ENCODE results near the gene RLF.
A peak's percentile ranks its signal among the peaks of the same experiment; 100 is the strongest.

Gene RLF

GRCh38 chr1:40161125-40161887, at the start of gene RLF:
Gene RLF (plus strand): TSS chr1:40161387. CDS start chr1:40161400, 13 bp downstream.
- peak; percentile 93 to 99 for DNase-seq

- no peak for DNase-seq
Observed at GRCh38 chr1:40114400-40114799, 46.8 kb upstream of the RLF start.

- DNase-seq = no peak
Observed at GRCh38 chr1:40120128-40120527, 41.1 kb upstream of the RLF start.

- no peak for DNase-seq
Observed at GRCh38 chr1:40122855-40123254, 38.3 kb upstream of the RLF start.

GRCh38 chr1:40130892-40131291, 30.3 kb upstream of the RLF start:
- no peak for DNase-seq

GRCh38 chr1:40132383-40133311, 28.5 kb upstream of the RLF start:
- DNase-seq = no peak

- no peak for DNase-seq
Observed at GRCh38 chr1:40133312-40133665, 27.9 kb upstream of the RLF start.

- DNase-seq = peak in 1 of 2 experiments; percentile 16
Observed at GRCh38 chr1:40133839-40134238, 27.3 kb upstream of the RLF start.

- DNase-seq = no peak
Observed at GRCh38 chr1:40140211-40140973, 20.8 kb upstream of the RLF start.

- no peak for DNase-seq
Observed at GRCh38 chr1:40141878-40142535, 19.2 kb upstream of the RLF start.

- DNase-seq = peak; percentile 79 to 95
Observed at GRCh38 chr1:40143891-40144575, 17.2 kb upstream of the RLF start.

GRCh38 chr1:40151457-40152079, 9.6 kb upstream of the RLF start:
- DNase-seq = no peak

GRCh38 chr1:40153073-40153770, 8.0 kb upstream of the RLF start:
- peak; percentile 27 to 68 for DNase-seq

GRCh38 chr1:40155135-40155534, 6.1 kb upstream of the RLF start:
- DNase-seq = no peak

- no peak for DNase-seq
Observed at GRCh38 chr1:40155910-40156309, 5.3 kb upstream of the RLF start.

GRCh38 chr1:40160806-40161124, 422 bp upstream of the RLF start:
- DNase-seq = no peak

GRCh38 chr1:40161888-40162397, 756 bp downstream of the RLF start:
- DNase-seq = no peak

- DNase-seq = peak; percentile 9 to 14
Observed at GRCh38 chr1:40162753-40163441, 1.7 kb downstream of the RLF start.

GRCh38 chr1:40167317-40167716, 6.1 kb downstream of the RLF start:
- no peak for DNase-seq

- DNase-seq = no peak
Observed at GRCh38 chr1:40171036-40171435, 9.8 kb downstream of the RLF start.

All from NCI-H526 (cell line).